PC-9 (cell line): Measurements from ENCODE around the gene CEBPA. TPM values are rescaled to one million over a fixed set of nuclear protein-coding genes. Genes with fewer than 3 reads are reported as not detected.

Experiments
- BruUV-seq: library from RNA; stranded (reverse); fragments of 400-500 nt; replicated peaks from 2 replicates; lab custom pipeline; 2021; lab: Mats Ljungman, UMichigan
- CTCF ChIA-PET: fragments of 300-600 bp; sonication (Branson Sonifier 250); formaldehyde crosslinking; loops from one replicate; lab custom pipeline; 2022; ENCODE audit warnings: antibody characterized with exemption; lab: Charles Lee
- POLR2A ChIA-PET: fragments of 300-600 bp; sonication (Branson Sonifier 250); formaldehyde crosslinking; loops from one replicate; lab custom pipeline; 2022; ENCODE audit warnings: antibody characterized with exemption; ENCODE audit not compliant: unreplicated experiment; lab: Charles Lee
- DNase-seq, 2 experiments: peaks; one replicate each; pipeline versions ENCODE4 v3.0.0 to v3.0.0-alpha.2; 2015 to 2022; ENCODE audit warnings: mixed read lengths in 1 of 2
- H2AFZ ChIP-seq: fragments of 200-600 bp; sonication (generic); 2 replicates; pipeline ENCODE4 v1.8.1; 2017; ENCODE audit warnings: antibody characterized with exemption
- H3F3A ChIP-seq: fragments of 200-600 bp; sonication (generic); 2 replicates; pipeline ENCODE4 v1.8.1; 2017; ENCODE audit warnings: antibody characterized with exemption, mild to moderate bottlenecking, low read depth; ENCODE audit not compliant: insufficient read depth
- H3K27ac ChIP-seq: fragments of 200-600 bp; sonication (generic); 2 replicates; pipeline ENCODE4 v1.6.1; 2016; ENCODE audit warnings: mixed run types
- H3K27me3 ChIP-seq: fragments of 200-600 bp; sonication (generic); 2 replicates; pipeline ENCODE4 v1.6.1; 2016; ENCODE audit warnings: low read depth, mixed run types; ENCODE audit not compliant: insufficient read depth
- H3K36me3 ChIP-seq: fragments of 200-600 bp; sonication (generic); 2 replicates; pipeline ENCODE4 v1.6.1; 2016; ENCODE audit warnings: low read depth, mixed run types
- H3K4me1 ChIP-seq: fragments of 200-600 bp; sonication (generic); replicated peaks from 2 replicates; pipeline ENCODE4 v1.6.1; 2016; ENCODE audit warnings: mixed run types; ENCODE audit not compliant: insufficient read depth
- H3K4me2 ChIP-seq: fragments of 200-600 bp; sonication (generic); 2 replicates; pipeline ENCODE4 v1.6.1; 2017; ENCODE audit warnings: mixed run types
- H3K4me3 ChIP-seq: fragments of 200-600 bp; sonication (generic); 2 replicates; pipeline ENCODE4 v1.6.1; 2016; ENCODE audit warnings: mixed run types
- H3K79me2 ChIP-seq: fragments of 200-600 bp; sonication (generic); 2 replicates; pipeline ENCODE4 v1.6.1; 2017; ENCODE audit warnings: low read depth, mixed run types
- H3K9me2 ChIP-seq: fragments of 200-600 bp; sonication (generic); 2 replicates; pipeline ENCODE4 v1.8.1; 2017; ENCODE audit warnings: mild to moderate bottlenecking; ENCODE audit not compliant: insufficient read depth
- H3K9me3 ChIP-seq: fragments of 200-600 bp; sonication (generic); 2 replicates; pipeline ENCODE4 v1.8.1; 2016; ENCODE audit warnings: low read depth; ENCODE audit not compliant: insufficient read depth
- H4K20me1 ChIP-seq: fragments of 200-600 bp; sonication (generic); 2 replicates; pipeline ENCODE4 v1.8.1; 2017; ENCODE audit not compliant: insufficient read depth
- CTCF ChIP-seq: fragments of 200-600 bp; sonication (generic); conservative IDR thresholded peaks from 2 replicates; pipeline ENCODE4 v1.6.1; 2017; ENCODE audit warnings: mixed run types, antibody characterized with exemption, mild to moderate bottlenecking, moderate library complexity
- EZH2 ChIP-seq: fragments of 200-600 bp; sonication (generic); IDR thresholded peaks from 2 replicates; pipeline ENCODE4 v1.8.0; 2017; ENCODE audit warnings: antibody characterized with exemption, low read depth
- intact Hi-C: fragments of 100-400 bp; cut with micrococcal nuclease; formaldehyde crosslinking; loops from one replicate; pipeline ENCODE4 v1.10.0; 2022; ENCODE audit not compliant: unreplicated experiment
- total RNA-seq: library from RNA; stranded (reverse); gene quantifications from 2 replicates; pipeline ENCODE4 v1.2.3, GENCODE V29; 2021

CEBPA gene
- total RNA-seq, 1 experiment from 2014 or later, result 8.9 TPM

GRCh38 chr19:33346665-33347064 is 44.3 kb upstream of the CEBPA start:
- Histone ChIP-seq H3F3A (no peaks in the 10 kb centered on the region; the same call in 1 of the 2 replicates), H3K9me2 (no peaks in the 10 kb centered on the region), H3K9me3 (no peaks in the 10 kb centered on the region), H3K79me2 (no peaks in the 10 kb centered on the region), H3K36me3 (no peaks in the 10 kb centered on the region), H3K4me3 (no peak overlapping the region), H3K4me2 (no peak overlapping the region), H3K4me1 (0 out of 2 replicates have a peak, but pooled peaks cover 10% of the 10 kb centered on the region), H3K27ac (no peak overlapping the region), H3K27me3 (peaks cover 53% of the 10 kb centered on the region), H2AFZ (no peak overlapping the region), H4K20me1 (no peaks in the 10 kb centered on the region)
- TF ChIP-seq EZH2 (no peak), CTCF (no peak)
- ChIA-PET POLR2A (interaction anchor here (0.6 to 0.7 kb wide), 2 partner anchors 108 to 200 kb away, joined by 3 to 9 read pairs; no protein-coding TSS in a partner anchor), CTCF (no interaction called here)
- intact Hi-C loops, result no loop called here
- BruUV-seq, result no TSS peak
- DNase-seq, result no peak

- POLR2A ChIA-PET, result no interaction called here
Observed at GRCh38 chr19:33345163-33345562, 42.8 kb upstream of the CEBPA start.

GRCh38 chr19:33344573-33344925 is 42.2 kb upstream of the CEBPA start:
- POLR2A ChIA-PET, result no interaction called here
- CTCF ChIA-PET, result no interaction called here
- H3K9me2 ChIP-seq, result no peaks in the 10 kb centered on the region
- H3K9me3 ChIP-seq, result no peaks in the 10 kb centered on the region
- H2AFZ ChIP-seq, result no peak overlapping the region
- no peaks in the 10 kb centered on the region for H3K36me3 ChIP-seq
- H3K4me1 ChIP-seq, result peaks cover 8% of the 10 kb centered on the region; the same call in 1 of the 2 replicates
- H3K4me3 ChIP-seq, result no peak overlapping the region
- no TSS peak for BruUV-seq
- H3K27me3 ChIP-seq, result peaks cover 49% of the 10 kb centered on the region
- H3K79me2 ChIP-seq, result no peaks in the 10 kb centered on the region
- no peak overlapping the region for H3K27ac ChIP-seq
- no peak for DNase-seq
- no peaks in the 10 kb centered on the region for H4K20me1 ChIP-seq
- H3K4me2 ChIP-seq, result no peak overlapping the region
- intact Hi-C loops, result no loop called here
- TF ChIP-seq CTCF (no peak), EZH2 (no peak)
- H3F3A ChIP-seq, result peaks cover 10% of the 10 kb centered on the region

More at GRCh38 chr19:33345163-33345562, 42.8 kb upstream of the CEBPA start:
- CTCF ChIA-PET, result no interaction called here
- intact Hi-C loops, result no loop called here
- no peak for TF ChIP-seq EZH2
- Histone ChIP-seq H3K79me2 (no peaks in the 10 kb centered on the region), H3K9me3 (no peaks in the 10 kb centered on the region), H3K27me3 (peaks cover 49% of the 10 kb centered on the region), H4K20me1 (no peaks in the 10 kb centered on the region), H3K36me3 (no peaks in the 10 kb centered on the region), H2AFZ (no peak overlapping the region), H3F3A (peaks cover 4% of the 10 kb centered on the region), H3K4me3 (no peak overlapping the region), H3K4me2 (no peak overlapping the region), H3K9me2 (no peaks in the 10 kb centered on the region), H3K4me1 (peaks cover 10% of the 10 kb centered on the region; the same call in 1 of the 2 replicates), H3K27ac (no peak overlapping the region)
- no peak for DNase-seq
- BruUV-seq, result no TSS peak
